GM18520 (cell line): ENCODE results near the gene CHI3L2.

Source experiments
- ATAC-seq: cut with Tn5 transposase; IDR thresholded peaks from one replicate; pipeline ENCODE4 v1.9.1; 2021; ENCODE audit not compliant: unreplicated experiment

The CHI3L2 gene, protein sequence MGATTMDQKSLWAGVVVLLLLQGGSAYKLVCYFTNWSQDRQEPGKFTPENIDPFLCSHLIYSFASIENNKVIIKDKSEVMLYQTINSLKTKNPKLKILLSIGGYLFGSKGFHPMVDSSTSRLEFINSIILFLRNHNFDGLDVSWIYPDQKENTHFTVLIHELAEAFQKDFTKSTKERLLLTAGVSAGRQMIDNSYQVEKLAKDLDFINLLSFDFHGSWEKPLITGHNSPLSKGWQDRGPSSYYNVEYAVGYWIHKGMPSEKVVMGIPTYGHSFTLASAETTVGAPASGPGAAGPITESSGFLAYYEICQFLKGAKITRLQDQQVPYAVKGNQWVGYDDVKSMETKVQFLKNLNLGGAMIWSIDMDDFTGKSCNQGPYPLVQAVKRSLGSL

DNA sequence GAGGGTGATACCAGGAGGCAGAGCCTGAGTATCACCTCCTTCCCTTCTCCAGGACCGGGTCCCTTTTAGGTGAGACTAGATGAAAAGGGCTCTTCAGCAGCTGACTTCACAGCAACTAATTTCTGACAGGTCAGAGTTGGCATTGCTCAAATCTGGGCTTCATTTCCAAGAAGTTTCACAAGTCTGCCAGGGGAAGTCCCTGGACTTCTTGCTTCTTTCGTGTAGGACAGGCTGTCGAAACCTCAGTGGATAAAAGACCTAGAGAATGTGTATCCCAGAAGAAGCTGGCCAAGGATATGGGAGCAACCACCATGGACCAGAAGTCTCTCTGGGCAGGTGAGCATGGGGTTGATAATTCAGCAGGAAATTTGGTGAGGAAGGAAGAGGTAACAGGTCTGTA is at the start of gene CHI3L2:
Gene CHI3L2 (plus strand): TSS at position 280 of the 400 bp plus-strand sequence. CDS start 17 bp downstream, at position 297.
- no peak for ATAC-seq

DNA sequence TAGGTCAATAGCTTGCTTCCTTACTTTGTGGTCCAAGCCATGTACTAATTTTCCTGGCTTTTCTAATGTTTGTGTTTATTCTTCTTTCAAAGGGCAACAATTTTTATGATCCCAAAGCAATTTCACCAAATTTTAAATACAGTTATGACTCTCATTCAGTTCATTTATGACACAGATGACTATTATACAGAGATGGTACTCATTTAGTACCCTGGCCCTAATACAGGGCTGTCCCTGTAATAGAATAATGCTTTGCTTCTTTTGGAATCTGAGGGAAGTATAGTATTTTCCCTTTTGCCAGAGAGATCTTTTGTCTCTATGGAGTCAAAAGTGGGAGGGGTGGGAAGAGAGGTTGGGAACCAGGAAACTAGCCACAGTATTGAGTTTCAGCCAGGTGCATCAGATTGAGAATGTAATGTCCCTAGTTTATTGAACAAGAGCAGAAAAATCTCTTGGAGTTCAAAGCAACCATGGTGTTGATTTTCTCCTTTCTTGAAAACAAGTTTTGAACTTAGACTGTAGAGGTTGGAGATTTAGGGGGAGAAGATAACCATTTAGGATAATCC is 47.5 kb upstream of the CHI3L2 start:
- no peak for ATAC-seq

DNA sequence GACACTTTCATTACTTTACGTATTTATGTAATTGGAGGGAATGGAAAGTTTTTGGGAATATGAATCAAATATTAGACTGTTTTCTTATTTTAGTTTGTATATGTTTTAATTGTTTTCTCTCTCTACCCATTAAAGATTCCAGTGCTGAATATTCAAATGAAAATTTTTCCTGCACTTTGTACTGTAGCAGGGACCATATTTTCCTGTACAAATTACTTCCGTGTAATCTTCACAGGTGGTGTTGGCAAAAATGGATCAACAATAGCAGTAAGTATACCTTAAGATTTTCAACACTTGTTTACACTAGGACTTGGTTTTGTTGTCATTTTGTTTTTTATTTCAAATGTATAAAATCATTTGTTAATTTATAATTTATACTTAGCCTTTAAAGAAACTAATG is 45.5 kb upstream of the CHI3L2 start:
- no peak for ATAC-seq

DNA sequence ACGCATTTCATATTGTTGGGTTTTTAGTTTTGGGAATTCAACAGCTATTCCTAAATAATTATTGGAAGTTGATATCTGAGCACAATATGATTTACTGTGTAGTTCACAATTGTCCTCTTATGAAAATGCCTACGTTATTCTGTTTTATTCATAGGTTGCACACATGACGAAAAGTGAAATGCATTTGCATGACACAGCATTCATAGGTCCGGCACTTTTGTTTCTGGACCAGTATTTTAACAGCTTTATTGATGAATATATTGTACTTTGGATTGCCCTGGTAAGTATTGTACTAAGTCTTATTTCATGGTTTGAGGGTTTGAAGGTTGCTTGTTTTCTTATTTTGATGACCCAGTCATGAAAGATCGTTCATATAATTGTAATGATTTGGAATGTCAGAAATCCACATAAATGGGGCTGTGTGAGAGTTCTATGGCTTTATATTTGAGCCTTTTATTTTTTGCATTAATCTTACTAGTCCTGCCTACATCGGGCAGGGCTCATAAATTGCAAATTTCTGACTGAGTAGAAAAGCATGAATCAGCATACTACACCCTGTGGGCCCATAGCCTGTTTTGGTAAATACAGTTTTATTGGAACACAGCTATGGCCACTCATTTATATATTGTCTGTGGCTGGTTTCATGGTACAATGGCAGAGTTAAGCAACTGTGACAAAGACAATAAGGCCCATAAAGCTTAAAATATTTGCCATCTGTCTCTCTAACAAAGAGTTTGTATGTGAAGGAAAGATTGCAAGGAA is 44.0 kb upstream of the CHI3L2 start:
- no peak for ATAC-seq

DNA sequence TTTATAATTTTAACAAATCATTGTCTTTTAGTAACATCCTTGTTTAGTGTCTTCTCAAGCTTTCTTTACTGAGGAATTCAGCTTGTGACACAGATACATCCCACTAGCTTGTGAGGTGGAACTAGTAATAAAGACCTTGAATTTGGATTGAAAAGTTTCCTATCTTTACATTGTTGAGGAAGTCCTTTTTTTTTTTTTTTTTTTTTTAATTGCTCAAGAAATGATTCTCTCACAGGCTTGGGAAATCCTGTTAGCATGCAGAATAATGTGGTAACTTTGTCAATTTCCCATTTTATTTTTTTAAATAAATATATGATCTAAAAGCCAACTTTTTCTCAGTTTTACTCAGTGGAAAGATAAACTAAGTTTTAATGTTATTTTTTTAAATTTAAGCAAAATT is 42.9 kb upstream of the CHI3L2 start:
- no peak for ATAC-seq

DNA sequence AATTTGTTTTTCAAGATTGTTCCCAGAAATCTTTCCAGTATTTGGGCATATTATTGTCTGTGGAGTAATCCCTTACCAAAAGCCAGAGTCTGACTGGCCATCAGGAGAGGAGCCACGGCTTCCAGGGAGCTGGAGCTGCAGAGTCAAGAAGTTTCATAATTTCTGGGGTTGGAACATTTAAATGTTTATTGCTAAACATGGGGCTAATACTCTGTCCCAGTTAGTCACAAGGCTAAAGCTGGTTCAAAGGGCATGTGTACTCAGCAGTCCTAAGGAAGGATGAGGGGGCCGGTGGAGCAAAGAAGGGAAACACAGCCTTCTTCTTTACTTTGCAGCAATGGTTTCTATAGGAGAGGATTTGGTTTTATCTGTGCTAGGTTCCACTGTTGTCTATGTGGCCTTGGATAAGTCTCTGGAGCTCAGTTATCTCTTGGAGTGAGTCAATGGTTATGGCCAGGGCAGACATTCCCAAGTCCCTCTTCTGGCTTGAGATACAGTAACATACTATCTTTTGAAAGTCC is 36.5 kb upstream of the CHI3L2 start:
- ATAC-seq: no peak

DNA sequence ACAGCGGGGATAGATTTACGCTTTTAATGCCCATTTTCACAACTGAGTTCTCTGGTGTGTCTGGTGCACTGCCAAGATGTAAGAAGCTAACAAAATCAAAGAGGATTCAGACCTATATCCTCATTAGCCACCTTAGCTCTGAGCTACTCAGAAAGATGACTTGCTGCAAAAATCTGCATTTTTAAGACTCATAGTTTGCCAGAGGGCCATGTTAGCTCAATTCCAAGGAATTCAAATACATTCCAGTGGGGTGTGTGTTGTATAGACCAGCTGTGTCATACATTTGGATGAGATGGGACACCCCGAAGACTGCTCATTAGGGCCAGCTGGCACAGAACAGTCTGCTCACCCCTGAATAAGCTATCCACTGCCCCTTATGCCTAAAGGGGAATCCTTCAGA is 36.0 kb upstream of the CHI3L2 start:
- no peak for ATAC-seq

DNA sequence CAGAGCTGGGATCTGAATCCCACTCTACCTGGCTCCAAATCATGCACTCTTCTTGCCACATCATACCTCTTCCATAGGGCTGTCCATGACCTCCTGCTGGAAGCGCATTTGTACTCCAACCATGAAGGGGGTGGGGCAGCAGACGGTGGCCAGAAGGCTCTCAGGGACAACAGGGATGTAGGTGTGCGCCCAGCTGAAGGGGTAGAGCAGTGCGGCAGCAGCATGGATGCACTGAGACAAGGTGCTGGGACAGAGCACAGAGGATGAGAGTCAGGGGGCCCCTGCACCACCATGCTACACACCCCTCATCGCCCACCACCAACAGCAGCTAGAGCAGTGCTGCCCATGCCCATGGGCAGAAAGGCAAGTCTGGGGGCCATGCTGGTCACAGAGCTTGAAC is 35.4 kb upstream of the CHI3L2 start:
- ATAC-seq: no peak

DNA sequence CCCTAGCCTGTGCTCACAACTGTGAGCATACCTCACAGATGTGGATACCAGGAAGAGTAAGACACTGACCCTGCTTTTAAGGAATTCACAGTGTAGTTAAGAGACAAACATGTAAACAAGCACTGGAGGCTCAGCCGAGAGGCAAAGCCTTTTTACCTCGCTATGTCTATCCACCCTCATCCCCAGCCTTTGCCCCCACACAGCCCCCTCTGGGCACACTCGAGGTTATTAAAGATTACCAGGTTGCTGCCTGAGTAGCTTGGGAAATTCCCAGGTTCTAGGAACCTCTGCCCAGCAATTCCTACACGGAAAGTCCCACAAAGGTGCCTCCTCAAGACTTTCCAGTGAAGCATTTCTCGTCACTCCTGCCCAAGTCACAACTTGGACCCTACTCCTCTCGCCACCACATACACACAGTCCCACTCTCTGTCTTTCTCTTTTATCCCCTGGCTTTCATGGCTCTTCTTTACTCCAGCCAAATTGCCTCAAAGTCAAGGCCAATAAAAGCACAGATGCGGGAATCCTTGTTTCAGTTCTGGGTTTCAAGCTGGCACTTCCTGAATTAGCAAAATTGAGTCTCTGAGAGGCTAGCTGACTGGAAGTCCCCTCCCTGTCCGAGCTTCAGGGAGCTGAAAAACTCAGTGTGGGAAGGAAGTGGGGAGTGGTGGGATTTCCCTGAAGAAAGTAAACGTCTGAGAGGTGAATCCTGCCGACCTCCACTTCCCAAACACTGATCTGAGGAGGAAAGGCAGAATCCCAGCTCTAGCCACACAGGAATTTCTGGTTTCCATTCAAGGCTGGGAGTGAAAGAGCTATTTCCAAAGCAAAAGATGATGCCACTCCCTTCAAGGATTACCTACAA is 34.6 kb upstream of the CHI3L2 start:
- no peak for ATAC-seq

DNA sequence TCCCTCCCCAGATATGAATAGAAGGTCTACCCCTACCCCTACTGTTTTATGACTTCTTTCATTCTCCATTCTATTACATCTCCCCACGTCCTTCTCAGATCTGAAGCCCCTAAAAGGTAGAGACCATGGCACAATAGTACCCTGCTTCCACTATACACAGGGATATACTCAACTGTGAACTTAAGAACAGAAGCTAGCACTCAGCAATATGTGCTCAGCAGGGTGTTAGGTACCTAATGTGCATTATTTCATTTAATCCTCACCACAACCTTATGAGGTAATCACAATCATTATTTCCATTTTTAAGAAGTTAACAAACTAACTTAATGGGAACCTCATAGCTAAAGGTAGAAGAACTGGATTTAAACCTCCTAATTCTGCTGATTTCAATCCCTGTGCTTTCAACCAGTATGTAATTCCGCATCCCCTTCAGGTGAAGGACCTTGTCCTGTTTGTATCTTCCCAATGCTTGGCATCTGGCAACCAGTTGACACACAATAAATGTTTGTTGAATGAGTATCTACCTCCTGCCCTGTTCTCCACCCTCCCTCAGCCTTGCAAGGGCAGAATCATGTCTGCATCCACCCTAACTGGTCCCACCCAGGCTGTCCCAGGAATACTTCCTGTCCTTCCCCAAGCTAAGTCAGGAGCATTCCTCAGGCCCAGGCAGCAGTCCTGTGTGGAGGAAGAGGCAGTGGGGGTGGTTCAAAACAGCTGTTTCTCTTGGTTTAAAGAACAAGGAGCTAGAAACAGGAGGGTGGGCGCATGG is 33.6 kb upstream of the CHI3L2 start:
- ATAC-seq: no peak

DNA sequence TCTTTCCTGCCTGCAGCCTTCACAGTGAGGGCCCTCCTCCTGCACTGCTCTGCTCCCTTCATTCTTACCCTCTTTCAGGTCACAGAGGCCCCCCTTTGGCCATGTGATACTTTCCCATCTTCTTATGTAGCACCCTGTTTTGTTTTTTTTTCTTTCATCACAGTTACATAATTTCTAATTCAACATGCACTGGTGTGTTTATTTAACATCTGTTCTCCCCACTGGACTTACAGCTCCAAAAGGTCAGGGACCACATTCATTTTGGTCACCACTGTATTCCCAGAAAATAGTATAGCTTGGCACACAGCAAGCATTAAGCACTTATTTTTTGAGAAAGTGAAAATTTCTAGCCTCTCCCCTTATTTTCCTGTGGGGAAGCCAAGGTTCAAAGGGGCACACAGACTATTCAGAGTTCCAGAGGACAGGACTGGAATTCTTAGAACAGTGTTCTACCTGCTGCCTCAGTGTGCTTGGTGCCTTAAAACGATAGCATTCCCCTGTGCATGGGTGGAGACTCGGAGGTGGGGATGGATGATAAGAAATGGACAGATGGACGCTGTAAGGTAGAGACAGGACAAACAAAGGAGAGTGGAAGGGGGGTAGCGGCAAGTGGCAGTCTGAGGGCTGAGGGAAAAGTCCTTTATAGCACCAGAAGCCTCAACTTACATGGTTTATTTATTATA is 32.4 kb upstream of the CHI3L2 start:
- no peak for ATAC-seq

DNA sequence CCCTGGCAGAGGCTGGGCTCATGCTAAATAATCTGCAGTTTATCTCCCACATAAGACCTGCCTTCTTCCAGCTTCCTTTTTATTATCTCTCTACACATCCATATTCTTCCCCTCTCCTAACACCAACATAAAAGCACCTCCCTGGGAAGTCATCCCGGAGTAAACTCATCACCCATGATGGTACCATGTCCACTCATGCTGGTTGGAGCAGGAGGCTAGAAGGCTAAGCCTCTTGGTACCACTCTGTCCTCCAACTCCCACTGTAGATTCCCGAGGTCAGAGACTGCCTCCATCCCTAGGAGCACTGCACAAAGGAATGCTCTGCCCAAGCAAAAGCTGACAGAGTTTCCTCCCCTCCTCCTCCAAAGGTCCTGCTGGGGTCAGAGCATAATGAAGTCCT is 31.3 kb upstream of the CHI3L2 start:
- no peak for ATAC-seq

DNA sequence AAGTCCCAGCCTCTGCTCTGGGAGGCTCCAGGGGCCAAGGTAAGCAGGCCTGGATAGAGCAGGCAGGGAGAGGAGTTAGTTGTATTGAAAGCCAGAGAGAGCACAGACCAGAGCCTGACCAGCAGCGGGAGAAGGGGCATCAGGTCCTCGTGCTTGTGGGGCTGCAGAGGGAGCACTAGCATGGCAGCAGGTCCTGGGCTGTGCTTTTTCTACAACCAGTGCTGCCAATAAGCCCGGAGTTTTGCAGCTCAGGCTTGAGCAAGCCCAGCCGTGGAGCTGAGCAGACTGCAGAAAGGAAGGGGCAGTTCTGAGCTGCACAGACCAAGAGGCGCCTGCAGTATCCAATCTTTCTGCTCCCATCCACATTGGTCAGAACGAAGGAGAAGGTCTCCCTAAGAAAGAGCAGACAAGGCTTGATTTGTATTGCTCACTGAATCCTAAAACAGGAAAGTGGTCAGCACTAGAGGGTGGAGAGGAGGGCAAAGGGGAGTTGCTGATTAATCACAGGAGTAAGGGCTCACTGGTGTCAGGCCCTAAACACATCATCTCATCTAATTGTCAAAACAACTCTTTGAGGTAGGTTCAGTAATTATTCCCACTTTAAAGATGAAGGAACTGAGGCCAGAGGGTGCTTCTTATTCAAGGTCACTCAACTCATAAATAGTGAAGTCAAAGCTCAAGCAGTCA is 29.8 kb upstream of the CHI3L2 start:
- ATAC-seq: no peak

DNA sequence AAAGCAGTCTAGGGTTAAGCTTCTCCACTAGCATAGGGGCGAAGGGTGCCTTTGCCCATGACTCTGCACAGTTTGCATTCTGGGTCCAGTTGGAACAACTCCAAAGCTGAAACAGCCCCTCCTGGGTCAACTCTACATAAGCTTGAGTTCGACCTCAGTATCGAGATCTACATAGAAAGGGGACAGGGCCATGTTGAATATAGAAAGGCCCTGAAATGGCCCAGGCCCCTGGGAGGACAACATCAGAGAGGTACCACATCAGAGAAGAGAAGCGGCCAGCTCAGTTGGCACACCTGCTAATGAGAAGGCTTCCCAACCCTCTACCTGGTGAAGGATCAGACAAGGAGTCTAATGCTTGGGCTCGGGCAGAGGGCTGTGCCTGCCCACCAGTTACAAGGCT is 28.7 kb upstream of the CHI3L2 start:
- no peak for ATAC-seq

DNA sequence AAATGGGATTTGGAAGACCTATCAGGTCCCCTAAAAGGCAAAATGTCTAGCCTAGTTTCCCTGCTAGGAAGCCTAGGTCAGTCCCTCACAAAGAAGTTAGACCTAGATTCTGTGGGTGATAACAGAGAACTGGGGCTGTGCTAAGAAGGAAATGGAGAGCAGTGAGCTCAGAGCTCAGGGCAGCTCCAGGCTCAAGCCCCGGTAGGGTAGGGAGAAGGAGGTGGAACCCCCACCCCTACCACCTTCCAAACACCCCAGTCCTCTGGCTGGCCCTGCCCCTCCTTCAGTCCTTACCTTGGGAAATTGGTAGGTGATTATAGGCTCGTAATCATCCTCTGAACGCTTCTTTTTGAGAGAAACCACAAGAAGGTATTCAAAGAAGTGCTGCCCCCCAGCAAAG is 28.2 kb upstream of the CHI3L2 start:
- ATAC-seq: no peak

DNA sequence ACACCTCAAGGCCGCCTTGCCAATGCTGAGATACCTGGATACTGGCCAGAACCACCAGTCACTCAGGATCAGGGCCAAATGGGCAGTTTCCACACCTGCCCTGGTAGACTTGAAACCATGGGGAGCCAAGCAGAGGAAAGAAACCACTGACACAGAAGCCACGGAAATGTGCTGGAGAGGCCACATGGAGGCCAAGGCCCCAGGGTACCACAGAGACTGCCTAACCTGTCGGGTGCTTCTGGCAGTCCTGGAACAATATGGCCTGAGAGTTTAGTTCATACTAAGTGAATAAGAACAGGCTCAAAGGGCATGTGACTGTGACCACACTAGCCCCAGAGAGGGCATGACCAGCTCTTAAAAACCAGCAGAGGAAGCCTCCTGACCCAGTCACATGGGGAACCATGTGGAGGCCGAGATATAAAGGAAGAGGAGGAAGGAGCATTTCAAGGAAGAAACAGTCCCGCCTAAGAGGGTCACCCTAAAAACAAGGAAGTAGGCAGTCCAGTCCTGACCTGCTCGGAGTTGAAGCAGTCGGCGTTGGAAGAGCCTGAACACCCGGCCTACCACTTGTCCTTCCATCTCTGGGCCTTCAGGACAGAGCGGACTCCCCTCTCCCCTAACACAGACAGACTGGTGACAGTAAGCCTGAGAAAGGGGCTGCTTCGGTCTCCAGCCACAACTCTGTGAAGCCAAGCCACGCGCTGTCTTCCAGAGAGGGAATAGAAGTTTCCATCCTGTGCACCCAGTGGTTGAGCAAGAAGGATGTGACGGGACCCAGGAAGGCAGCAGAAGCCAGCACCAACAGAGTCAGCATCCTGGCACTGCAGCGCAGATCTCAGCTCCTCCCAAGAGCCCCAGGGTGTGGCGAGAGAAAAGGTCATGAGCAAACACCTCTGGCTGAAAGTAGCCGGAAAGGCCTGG is 27.4 kb upstream of the CHI3L2 start, which contains the start of gene DENND2D:
Gene DENND2D (minus strand): TSS at position 766 of the 921 bp plus-strand sequence. CDS start 187 bp downstream, at position 579.
- ATAC-seq: no peak

DNA sequence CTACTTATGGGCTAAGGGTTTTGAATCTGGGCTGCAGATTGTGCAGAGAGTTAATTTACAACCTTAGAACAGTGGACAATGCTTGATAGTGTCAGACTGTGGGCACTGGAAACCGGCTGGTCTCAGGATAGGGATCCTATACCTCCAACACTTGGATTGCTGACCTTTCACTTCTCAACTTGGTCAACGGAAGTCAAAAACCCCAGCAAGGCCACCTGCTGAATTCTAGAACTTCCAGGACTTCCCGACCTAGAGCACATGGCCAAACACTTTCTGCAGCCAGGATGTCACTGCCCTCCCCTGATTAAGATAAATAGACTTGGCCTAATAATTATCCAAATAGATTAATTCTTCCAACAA is 26.7 kb upstream of the CHI3L2 start:
- no peak for ATAC-seq
